H1 (cell line): ENCODE measurements around the gene DYNLL1. TPM values are rescaled to one million over a fixed set of nuclear protein-coding genes. Genes with fewer than 3 reads are reported as not detected.

ENCODE experiments used
- CTCF ChIA-PET: fragments of 300-600 bp; sonication (Branson Sonifier 250); formaldehyde crosslinking; loops from one replicate; lab custom pipeline; 2021; ENCODE audit not compliant: partially characterized antibody; lab: Charles Lee
- POLR2A ChIA-PET: fragments of 300-600 bp; sonication (Branson Sonifier 250); formaldehyde crosslinking; loops from one replicate; lab custom pipeline; 2021; ENCODE audit warnings: inconsistent platforms; ENCODE audit not compliant: partially characterized antibody; lab: Charles Lee
- DNase-seq, 2 experiments: peaks; one replicate each; pipeline versions ENCODE4 v3.0.0 to v3.0.0-alpha.2; 2010 to 2022; ENCODE audit warnings: low spot score in 2 of 2, low read depth in 1 of 2, mixed read lengths in 1 of 2
- FAIRE-seq: peaks from 2 replicates; lab custom pipeline; 2011; peaks lifted over from hg19 to GRCh38; lab: Jason Lieb, UNC
- H2AFZ ChIP-seq: 2 replicates; pipeline ENCODE4 v1.8.1; 2012; ENCODE audit warnings: low read length, inconsistent platforms
- H2AK5ac ChIP-seq: 2 replicates; pipeline ENCODE4 v1.6.1; 2013; ENCODE audit warnings: low read depth, low read length
- H2BK120ac ChIP-seq: replicated peaks from 2 replicates; pipeline ENCODE3; 2013; ENCODE audit warnings: low read depth, low read length, inconsistent platforms
- H2BK12ac ChIP-seq: 2 replicates; pipeline ENCODE4 v1.6.1; 2013; ENCODE audit warnings: low read depth, low read length
- H2BK15ac ChIP-seq: 2 replicates; pipeline ENCODE4 v1.6.1; 2013; ENCODE audit warnings: low read length
- H2BK20ac ChIP-seq: 2 replicates; pipeline ENCODE4 v1.6.1; 2013; ENCODE audit warnings: low read length
- H2BK5ac ChIP-seq: 2 replicates; pipeline ENCODE4 v1.6.1; 2013; ENCODE audit warnings: low read depth, low read length
- H3K14ac ChIP-seq: 2 replicates; pipeline ENCODE4 v1.6.1; 2013; ENCODE audit warnings: inconsistent platforms; ENCODE audit not compliant: insufficient read length
- H3K18ac ChIP-seq: 2 replicates; pipeline ENCODE4 v1.6.1; 2013; ENCODE audit warnings: low read length; ENCODE audit errors: extremely low read depth
- H3K23ac ChIP-seq: 2 replicates; pipeline ENCODE4 v1.6.1; 2013; ENCODE audit warnings: inconsistent platforms; ENCODE audit not compliant: insufficient read length
- H3K23me2 ChIP-seq: 2 replicates; pipeline ENCODE4 v1.6.1; 2013; ENCODE audit warnings: low read depth, low read length
- H3K27ac ChIP-seq: 2 replicates; pipeline ENCODE4 v1.6.1; 2011; ENCODE audit warnings: low read depth, low read length, inconsistent platforms
- H3K27me3 ChIP-seq, 4 experiments: replicated peaks in 1 of 4; 1 replicate in 1 of 4; 2 replicates in 3 of 4; pipeline versions ENCODE4 v1.6.1 to v1.8.1; 2011 to 2013; ENCODE audit warnings: low read length in 3 of 4, mild to moderate bottlenecking in 3 of 4, inconsistent platforms in 2 of 4, mixed read lengths in 2 of 4, moderate library complexity in 1 of 4; ENCODE audit not compliant: control insufficient read depth in 3 of 4, insufficient read depth in 3 of 4; ENCODE audit errors: extremely low read depth in 1 of 4
- H3K36me3 ChIP-seq, 4 experiments: 2 replicates each; pipeline versions ENCODE4 v1.6.1 to v1.8.1; 2011 to 2013; ENCODE audit warnings: mild to moderate bottlenecking in 4 of 4, low read length in 3 of 4, moderate library complexity in 2 of 4, control low read depth in 1 of 4, inconsistent platforms in 1 of 4; ENCODE audit not compliant: insufficient read depth in 4 of 4, control insufficient read depth in 2 of 4
- H3K4ac ChIP-seq: replicated peaks from 2 replicates; pipeline ENCODE3; 2013; ENCODE audit warnings: low read length, low read depth, mixed read lengths, inconsistent platforms; ENCODE audit not compliant: insufficient read length
- H3K4me1 ChIP-seq, 4 experiments: replicated peaks in 1 of 4; 1 replicate in 1 of 4; 2 replicates in 3 of 4; pipeline versions ENCODE4 v1.6.1 to v1.8.1; 2011 to 2013; ENCODE audit warnings: low read length in 3 of 4, inconsistent platforms in 2 of 4, mixed read lengths in 1 of 4; ENCODE audit not compliant: insufficient read depth in 4 of 4, control insufficient read depth in 3 of 4
- H3K4me2 ChIP-seq, 2 experiments: 2 replicates each; pipeline versions ENCODE4 v1.6.1 to v1.8.1; 2011 to 2013; ENCODE audit warnings: low read depth in 2 of 2, low read length in 2 of 2, control low read depth in 1 of 2, inconsistent platforms in 1 of 2, mild to moderate bottlenecking in 1 of 2; ENCODE audit not compliant: insufficient read depth in 1 of 2
- H3K4me3 ChIP-seq, 4 experiments: fragments of 200-600, 300-600 bp in 1 of 4; sonication (generic), shearing (Covaris generic), sonication (Bioruptor Twin) in 1 of 4; 2 replicates each; pipeline versions ENCODE4 v1.5.1 to v1.8.1; 2011 to 2016; ENCODE audit warnings: low read length in 4 of 4, low read depth in 3 of 4, control low read depth in 2 of 4, inconsistent platforms in 2 of 4, mild to moderate bottlenecking in 2 of 4, mixed read lengths in 1 of 4, moderate library complexity in 1 of 4; ENCODE audit not compliant: insufficient read depth in 2 of 4; ENCODE audit errors: extremely low read depth in 1 of 4
- H3K56ac ChIP-seq: replicated peaks from 2 replicates; pipeline ENCODE3; 2013; ENCODE audit warnings: low read depth, mild to moderate bottlenecking, mixed read lengths, low read length, inconsistent platforms; ENCODE audit not compliant: insufficient read length
- H3K79me1 ChIP-seq: 2 replicates; pipeline ENCODE4 v1.6.1; 2013; ENCODE audit warnings: low read depth, low read length, control low read depth
- H3K79me2 ChIP-seq, 2 experiments: 2 replicates each; pipeline versions ENCODE4 v1.6.1 to v1.8.1; 2012 to 2013; ENCODE audit warnings: low read length in 2 of 2, mild to moderate bottlenecking in 2 of 2, inconsistent platforms in 1 of 2; ENCODE audit not compliant: insufficient read depth in 2 of 2, control insufficient read depth in 1 of 2
- H3K9ac ChIP-seq, 4 experiments: replicated peaks in 1 of 4; 1 replicate in 1 of 4; 2 replicates in 3 of 4; pipeline versions ENCODE4 v1.6.1 to v1.8.1; 2011 to 2013; ENCODE audit warnings: low read depth in 3 of 4, low read length in 3 of 4, control low read depth in 2 of 4, mild to moderate bottlenecking in 2 of 4, moderate library complexity in 2 of 4, inconsistent platforms in 1 of 4; ENCODE audit errors: extremely low read depth in 1 of 4
- H3K9me3 ChIP-seq, 2 experiments: 2 replicates each; pipeline versions ENCODE4 v1.6.1 to v1.8.1; 2012 to 2013; ENCODE audit warnings: mild to moderate bottlenecking in 2 of 2, moderate library complexity in 2 of 2, control low read depth in 1 of 2, inconsistent platforms in 1 of 2, low read depth in 1 of 2, low read length in 1 of 2, mixed read lengths in 1 of 2; ENCODE audit not compliant: insufficient read depth in 2 of 2
- H4K20me1 ChIP-seq, 2 experiments: replicated peaks in 1 of 2; 2 replicates each; pipeline versions ENCODE3 to v1.8.1; 2011 to 2013; ENCODE audit warnings: inconsistent platforms in 2 of 2, low read length in 2 of 2, mild to moderate bottlenecking in 1 of 2; ENCODE audit not compliant: insufficient read depth in 2 of 2, control insufficient read depth in 1 of 2
- H4K5ac ChIP-seq: 2 replicates; pipeline ENCODE4 v1.6.1; 2013; ENCODE audit warnings: low read length, low read depth, mixed read lengths, inconsistent platforms; ENCODE audit not compliant: insufficient read length
- H4K8ac ChIP-seq: 2 replicates; pipeline ENCODE4 v1.8.0; 2013; ENCODE audit warnings: mild to moderate bottlenecking, moderate library complexity, low read length, inconsistent platforms; ENCODE audit not compliant: insufficient read depth; ENCODE audit errors: extremely low read depth
- H4K91ac ChIP-seq: replicated peaks from 2 replicates; pipeline ENCODE3; 2013; ENCODE audit warnings: low read length, mixed read lengths, inconsistent platforms; ENCODE audit not compliant: insufficient read length
- CBX8 ChIP-seq: fragments of 300-800, 300-1000 bp; sonication (generic); IDR thresholded peaks from 2 replicates; pipeline ENCODE4 v1.7.1; 2016; ENCODE audit warnings: low read depth, low read length, borderline replicate concordance
- CEBPB ChIP-seq: IDR thresholded peaks from 2 replicates; pipeline ENCODE4 v1.6.1; 2012; ENCODE audit warnings: low read depth, low read length
- CTBP2 ChIP-seq: IDR thresholded peaks from 2 replicates; pipeline ENCODE4 v1.7.0; 2011; ENCODE audit warnings: borderline replicate concordance, mild to moderate bottlenecking, moderate library complexity, mixed read lengths, low read length; ENCODE audit not compliant: insufficient read depth, insufficient read length
- EZH2 ChIP-seq: fragments of 200-600 bp; sonication (generic); IDR thresholded peaks from 2 replicates; pipeline ENCODE4 v1.7.1; 2012; ENCODE audit warnings: low read depth, mild to moderate bottlenecking, moderate library complexity, low read length, inconsistent platforms; ENCODE audit not compliant: severe bottlenecking
- JUND ChIP-seq: IDR thresholded peaks from 2 replicates; pipeline ENCODE4 v1.6.1; 2011; ENCODE audit warnings: mild to moderate bottlenecking, improper control_type of control experiment, low read length
- NANOG ChIP-seq: IDR thresholded peaks from 2 replicates; pipeline ENCODE4 v1.6.1; 2011; ENCODE audit warnings: low read length, low read depth, mild to moderate bottlenecking, inconsistent platforms; ENCODE audit not compliant: insufficient read depth, poor library complexity, severe bottlenecking
- NRF1 ChIP-seq: IDR thresholded peaks from 2 replicates; pipeline ENCODE4 v1.6.1; 2011; ENCODE audit warnings: mild to moderate bottlenecking, low read depth, low read length, improper control_type of control experiment
- RAD21 ChIP-seq, 2 experiments: IDR thresholded peaks in 1 of 2; conservative IDR thresholded peaks in 1 of 2; 2 replicates each; pipeline ENCODE4 v1.6.1; 2011; ENCODE audit warnings: low read depth in 2 of 2, low read length in 2 of 2, improper control_type of control experiment in 1 of 2, inconsistent platforms in 1 of 2, mild to moderate bottlenecking in 1 of 2, moderate library complexity in 1 of 2
- RBBP5 ChIP-seq: IDR thresholded peaks from 2 replicates; pipeline ENCODE4 v1.7.1; 2012; ENCODE audit warnings: low read depth, mild to moderate bottlenecking, inconsistent platforms, low read length, moderate library complexity, borderline replicate concordance
- SP1 ChIP-seq: IDR thresholded peaks from 2 replicates; pipeline ENCODE4 v1.6.1; 2011; ENCODE audit warnings: low read depth, low read length
- WGBS, 2 experiments: shearing (Covaris generic) in 1 of 2; methylation state at CpG; one replicate each; pipeline versions ENCODE4 v1.1.6 to v1.1.7; 2013 to 2015; ENCODE audit warnings: low lambda C conversion rate in 2 of 2, mixed read lengths in 2 of 2, inconsistent platforms in 1 of 2, low coverage in 1 of 2, missing lambda C conversion rate in 1 of 2; ENCODE audit not compliant: insufficient replicate concordance in 2 of 2, insufficient coverage in 1 of 2, insufficient read length in 1 of 2; ENCODE audit errors: extremely low coverage in 1 of 2, missing lambda C conversion rate in 1 of 2; 5-methylcytosine and 5-hydroxymethylcytosine counted together
- polyA plus RNA-seq, 7 experiments: library from polyadenylated mRNA; depleted of rRNA in 3 of 7; stranded (reverse) in 5 of 7; unstranded in 2 of 7; fragments of >200 nt in 5 of 7; fragments of 200-250 nt in 2 of 7; gene quantifications; 1 replicate in 5 of 7; 2 replicates in 1 of 7; 4 replicates in 1 of 7; pipeline versions ENCODE4 v1.2.1 to v1.2.3, GENCODE V29; 2011 to 2013; ENCODE audit warnings: missing spikeins in 2 of 7, mixed read lengths in 2 of 7
- total RNA-seq: library from RNA; stranded (reverse); fragmentation: NEBNext Ultra II Directional; extraction: Animal tissue kit (Norgen Biotek cat#: 25700); gene quantifications from 2 replicates; pipeline ENCODE4 v1.2.1, GENCODE V29; 2021
- TF ChIP-seq, protein P1 (sequence below): IDR thresholded peaks from 2 replicates; pipeline ENCODE4 v1.6.1; 2012; ENCODE audit warnings: inconsistent platforms

Gene DYNLL1
- total and polyA plus RNA-seq, 2 of the 8 experiments (the other 6 are each of a cell fraction or from before 2014, with no cell fraction given) = 423 to 488 TPM

- Histone ChIP-seq H3K23me2 (peaks cover 3% of the 10 kb centered on the region), H3K4me1 (peaks cover 5 to 11% (median 7%) of the 10 kb centered on the region in 4 experiments; a peak in 5 of 7 replicates), H4K8ac (no peak overlapping the region), H3K79me2 (peaks cover 21 to 34% of the 10 kb centered on the region in 2 experiments), H2BK20ac (no peak overlapping the region), H3K18ac (no peak overlapping the region), H4K5ac (no peak overlapping the region), H3K14ac (no peak overlapping the region), H3K4me3 (no peak overlapping the region), H3K36me3 (peaks cover 0 to 13% (median 0%) of the 10 kb centered on the region in 4 experiments; a peak in 1 of 8 replicates), H3K27me3 (no peaks in the 10 kb centered on the region), H2BK120ac (no peak overlapping the region), H2AK5ac (no peak overlapping the region), H3K4me2 (no peak overlapping the region), H4K20me1 (peaks cover 8 to 12% of the 10 kb centered on the region in 2 experiments), H2BK12ac (no peak overlapping the region), H3K9me3 (no peaks in the 10 kb centered on the region; a peak in 1 of 4 replicates), H4K91ac (no peak overlapping the region), H2BK15ac (no peak overlapping the region), H3K23ac (no peak overlapping the region), H3K56ac (no peak overlapping the region), H2AFZ (no peak overlapping the region), H2BK5ac (no peak overlapping the region), H3K9ac (no peak overlapping the region), H3K27ac (no peak overlapping the region), H3K4ac (no peak overlapping the region), H3K79me1 (peaks cover 4% of the 10 kb centered on the region; the same call in 1 of the 2 replicates)
- ChIA-PET CTCF (interaction anchor here (0.7 to 1.0 kb wide), 3 partner anchors 51 to 230 kb away, joined by 3 to 4 read pairs (median 3); partner anchors contain the start of genes SIRT4 and SRSF9), POLR2A (interaction anchor here (0.6 to 7.2 kb wide), 2 partner anchors 36 to 1159 kb away, joined by 3 to 78 read pairs; partner anchors contain the start of gene DYNLL1)
- FAIRE-seq = no peak
- 91% methylated on average over 4 of the region's 4 CpGs; no CpG with 5 or more reads in 1 of the 2 experiments for WGBS, 2 experiments
- no peak for TF ChIP-seq CTBP2
- no peak for TF ChIP-seq NANOG
- no peak for TF ChIP-seq CEBPB
- TF ChIP-seq JUND = no peak
- no peak for TF ChIP-seq NRF1
- no peak for TF ChIP-seq RBBP5
- TF ChIP-seq SP1 = no peak
- no peak for TF ChIP-seq EZH2
- no peak for TF ChIP-seq CBX8
- no peak for TF ChIP-seq RAD21 (IDR thresholded peaks at IDR 0.05 in 1 of 2, conservative IDR thresholded peaks at IDR 0.05 in 1 of 2; ENCODE audit: low read depth in 2 of 2, low read length in 2 of 2)
- TF ChIP-seq, protein P1, sequence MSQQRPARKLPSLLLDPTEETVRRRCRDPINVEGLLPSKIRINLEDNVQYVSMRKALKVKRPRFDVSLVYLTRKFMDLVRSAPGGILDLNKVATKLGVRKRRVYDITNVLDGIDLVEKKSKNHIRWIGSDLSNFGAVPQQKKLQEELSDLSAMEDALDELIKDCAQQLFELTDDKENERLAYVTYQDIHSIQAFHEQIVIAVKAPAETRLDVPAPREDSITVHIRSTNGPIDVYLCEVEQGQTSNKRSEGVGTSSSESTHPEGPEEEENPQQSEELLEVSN = no peak
- no peak for DNase-seq
Measured at GRCh38 chr12:120532701-120533238, 36.9 kb downstream of the DYNLL1 start.
